Epidermal melanocyte (primary cell): ENCODE measurements around the gene TMEM163.
"Not testable (repeated sequence)": the region's sequence is repeated elsewhere in the genome, so short reads cannot be mapped to it uniquely, and the experiment has no call there.

ENCODE experiments used
- DNase-seq: peaks from one replicate; pipeline ENCODE4 v3.0.0; 2011; ENCODE audit warnings: low spot score; ENCODE audit not compliant: insufficient read length

The TMEM163 gene

GRCh38 chr2:134536296-134536695 lies 182.5 kb downstream of the TMEM163 start:
- DNase-seq = no peak

GRCh38 chr2:134532537-134532936 lies 186.3 kb downstream of the TMEM163 start:
- DNase-seq = no peak

DNA sequence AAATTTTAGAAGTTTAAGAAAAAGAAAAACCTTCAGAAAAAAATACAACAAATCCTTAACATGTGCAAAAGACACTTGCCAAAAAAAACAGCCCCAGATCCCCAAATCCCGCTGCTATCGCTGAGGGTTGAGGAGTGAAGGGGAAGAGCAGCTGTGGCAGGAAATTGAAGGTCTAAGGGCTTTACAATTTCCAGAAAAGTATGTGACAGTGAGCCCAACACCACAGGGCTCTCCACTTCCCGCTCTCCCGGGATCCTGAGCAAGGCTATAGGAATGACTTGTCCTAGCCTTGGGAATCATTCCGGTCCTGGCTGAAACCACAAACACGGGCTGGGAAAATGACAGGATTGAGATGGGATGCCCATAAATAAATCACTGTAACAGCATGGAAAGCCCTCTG lies 191.4 kb downstream of the TMEM163 start:
- no peak for DNase-seq

- DNase-seq = no peak
These were observed 196.0 kb downstream of the TMEM163 start for GRCh38 chr2:134522496-134523455.

DNA sequence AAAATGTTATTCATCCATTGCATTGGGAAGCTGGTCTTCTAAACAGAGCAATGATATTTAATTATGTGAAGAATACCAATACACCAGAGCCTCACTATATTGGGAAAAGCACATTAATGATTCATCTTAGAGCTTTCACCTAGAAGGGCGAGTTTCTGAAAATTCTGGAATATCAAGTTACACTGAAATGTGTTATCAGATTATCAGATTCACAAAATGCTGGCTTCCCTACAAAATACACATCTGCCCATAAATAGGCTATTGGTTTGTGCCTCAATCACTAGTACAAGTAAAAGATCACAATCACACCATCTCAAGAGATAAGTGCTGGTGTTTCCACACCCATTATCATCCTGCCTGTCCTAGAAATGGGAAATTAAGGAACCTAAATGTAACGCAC lies 200.7 kb downstream of the TMEM163 start:
- DNase-seq = no peak

- DNase-seq = no peak
These were observed 203.7 kb downstream of the TMEM163 start for GRCh38 chr2:134515137-134515536.

GRCh38 chr2:134513465-134513804 lies 205.4 kb downstream of the TMEM163 start:
- DNase-seq = no peak

DNA sequence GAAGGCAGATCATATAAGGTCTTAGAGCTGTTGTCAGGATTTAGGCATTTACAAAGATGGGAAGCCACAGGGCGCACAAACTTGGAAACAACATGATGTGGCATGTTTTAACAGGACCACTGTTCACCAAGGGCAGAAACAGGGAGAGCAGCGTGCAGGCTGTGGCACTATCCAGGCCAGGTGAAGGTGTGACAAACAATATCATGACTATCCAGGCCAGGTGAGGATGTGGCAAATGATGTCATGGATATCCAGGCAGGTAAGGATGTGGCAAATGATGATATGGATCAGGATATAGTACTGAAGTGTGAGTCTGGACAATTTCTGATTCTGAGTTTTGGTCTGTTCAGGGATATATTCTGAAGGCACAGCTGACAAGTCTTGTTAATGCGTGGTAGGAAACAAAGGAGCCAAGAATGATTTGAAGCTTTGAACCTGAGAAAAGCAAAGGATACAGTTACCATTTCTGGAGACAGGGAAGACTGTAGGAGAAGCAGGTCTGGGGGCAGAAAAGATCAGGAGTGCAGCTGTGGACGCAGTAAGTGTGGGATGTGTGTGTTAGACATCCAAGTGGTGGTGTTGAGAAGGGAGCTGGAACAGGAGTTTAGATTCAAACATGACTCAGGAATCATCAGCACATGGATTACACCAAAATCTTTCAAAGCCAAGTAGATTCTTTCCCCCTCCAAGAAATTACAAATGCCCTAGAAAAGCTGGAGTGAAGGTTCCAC lies 205.9 kb downstream of the TMEM163 start:
- DNase-seq = no peak

DNA sequence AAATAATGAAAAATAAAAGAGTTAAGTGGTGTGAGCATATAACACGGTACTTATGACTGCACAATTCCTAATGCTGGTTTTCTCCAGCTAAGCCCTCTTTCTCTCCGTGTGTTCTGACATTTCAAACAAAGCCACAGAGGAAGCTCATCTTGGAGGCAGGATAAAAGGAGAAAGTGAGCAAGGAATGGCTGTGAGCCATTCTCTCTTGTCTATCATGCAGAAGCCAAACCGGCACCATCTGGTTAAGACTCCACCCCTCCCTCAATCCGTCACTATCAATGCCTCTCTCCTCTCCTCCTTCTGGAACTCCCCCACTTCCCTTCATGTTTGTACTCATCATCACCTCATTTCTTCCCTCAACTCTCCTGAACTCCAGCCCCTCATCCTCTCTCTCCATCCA lies 210.4 kb downstream of the TMEM163 start:
- DNase-seq = no peak

DNA sequence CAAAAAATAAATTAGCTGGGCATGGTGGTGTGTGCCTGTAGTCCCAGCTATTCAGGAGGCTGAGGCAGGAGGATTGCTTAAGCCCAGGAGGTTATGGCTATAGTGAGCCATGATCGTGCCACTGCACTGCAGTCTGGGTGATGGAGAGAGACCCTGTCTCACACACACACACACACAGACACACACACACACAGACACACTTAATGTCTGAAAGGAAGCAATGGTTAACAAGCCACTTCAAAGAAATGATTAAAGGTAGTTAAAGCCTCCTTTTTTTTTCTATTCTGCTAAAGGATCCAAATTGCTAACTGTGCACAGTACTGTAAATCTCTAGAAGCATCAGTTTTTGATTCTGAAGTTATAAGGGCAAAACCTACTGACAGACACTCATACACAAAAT lies 211.1 kb downstream of the TMEM163 start:
- DNase-seq = no peak

DNA sequence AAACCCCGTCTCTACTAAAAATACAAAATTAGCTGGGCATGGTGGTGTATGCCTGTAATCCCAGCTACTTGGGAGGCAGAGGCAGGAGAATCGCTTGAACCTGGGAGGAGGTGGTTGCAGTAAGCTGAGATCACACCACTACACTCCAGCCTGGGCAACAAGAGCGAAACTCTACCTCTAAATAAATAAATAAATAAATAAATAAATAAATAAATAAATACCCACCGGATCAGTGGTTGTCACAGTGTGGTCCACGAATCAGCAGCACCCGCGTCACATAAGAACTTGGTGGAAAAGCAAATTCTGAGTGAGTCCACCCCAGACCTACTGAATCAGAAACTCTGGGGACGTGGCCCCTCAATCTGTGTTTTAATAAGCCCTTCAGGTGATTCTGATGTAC lies 211.6 kb downstream of the TMEM163 start:
- DNase-seq = not testable (repeated sequence)

GRCh38 chr2:134505446-134505845 lies 213.4 kb downstream of the TMEM163 start:
- no peak for DNase-seq

- DNase-seq = no peak
These were observed 214.0 kb downstream of the TMEM163 start for GRCh38 chr2:134504586-134505336.

- no peak for DNase-seq
These were observed 216.7 kb downstream of the TMEM163 start for GRCh38 chr2:134502104-134502503.

GRCh38 chr2:134501476-134502091 lies 217.2 kb downstream of the TMEM163 start:
- no peak for DNase-seq

DNA sequence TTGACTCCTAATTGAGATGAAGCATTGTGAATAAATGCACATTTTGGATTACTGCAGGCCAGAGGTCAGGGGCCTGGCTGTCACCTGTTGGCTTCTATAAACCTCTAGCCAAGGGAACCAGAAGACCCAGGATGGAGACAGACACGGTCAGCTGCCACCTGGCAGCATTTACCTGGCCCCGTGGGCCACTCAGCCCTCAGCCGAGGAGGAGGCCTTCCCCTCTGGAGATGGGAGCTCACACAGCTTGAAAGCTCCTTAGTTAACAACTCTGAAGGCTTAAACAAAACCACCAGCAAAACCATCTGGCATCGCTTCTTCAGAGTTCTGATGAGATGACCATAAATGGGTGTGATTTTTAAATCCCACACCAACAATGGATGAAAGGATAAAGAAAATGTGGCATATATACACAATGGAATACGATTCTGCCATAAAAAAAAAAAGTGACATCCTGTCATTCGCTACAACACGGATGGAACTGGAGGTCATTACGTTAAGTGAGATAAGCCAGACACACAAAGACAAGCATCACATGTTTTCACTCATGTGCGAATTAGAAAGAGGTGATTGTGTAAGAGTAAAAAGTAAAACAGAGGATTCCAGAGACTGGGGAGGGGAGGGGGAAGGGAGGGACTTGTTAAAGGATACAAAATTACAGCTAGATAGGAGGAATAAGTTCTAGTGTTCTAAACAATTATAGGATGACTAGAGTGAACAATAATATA lies 218.4 kb downstream of the TMEM163 start:
- no peak for DNase-seq

DNA sequence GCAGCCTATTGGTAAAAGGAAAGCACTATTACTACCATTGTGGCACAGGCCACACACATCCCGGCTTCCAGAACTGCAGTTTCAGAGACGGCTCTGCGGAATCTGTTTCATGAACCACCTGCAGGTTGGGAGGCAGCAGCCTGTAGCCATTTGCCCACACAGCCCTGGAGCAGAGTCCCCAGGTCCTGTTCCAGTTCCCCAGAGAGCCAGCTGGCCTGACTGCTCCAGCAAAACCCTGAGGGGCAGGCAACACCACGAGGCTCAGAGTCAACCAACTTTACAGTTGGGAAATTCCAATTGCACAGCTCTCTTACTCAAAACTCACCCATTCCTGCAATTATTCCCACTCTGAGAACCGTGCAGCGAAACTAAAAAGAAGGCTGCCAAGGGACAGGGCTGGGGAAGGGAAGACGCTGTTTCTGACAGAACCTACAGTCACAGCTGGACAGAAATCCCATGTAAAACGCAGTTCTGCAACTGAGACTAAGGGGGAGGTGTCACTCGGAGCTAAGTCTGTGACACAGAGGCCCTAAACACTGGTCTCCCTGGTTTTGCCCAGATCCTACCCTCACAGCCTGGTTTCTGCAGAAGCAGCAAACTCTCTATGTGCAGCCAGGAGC lies 219.4 kb downstream of the TMEM163 start:
- no peak for DNase-seq

DNA sequence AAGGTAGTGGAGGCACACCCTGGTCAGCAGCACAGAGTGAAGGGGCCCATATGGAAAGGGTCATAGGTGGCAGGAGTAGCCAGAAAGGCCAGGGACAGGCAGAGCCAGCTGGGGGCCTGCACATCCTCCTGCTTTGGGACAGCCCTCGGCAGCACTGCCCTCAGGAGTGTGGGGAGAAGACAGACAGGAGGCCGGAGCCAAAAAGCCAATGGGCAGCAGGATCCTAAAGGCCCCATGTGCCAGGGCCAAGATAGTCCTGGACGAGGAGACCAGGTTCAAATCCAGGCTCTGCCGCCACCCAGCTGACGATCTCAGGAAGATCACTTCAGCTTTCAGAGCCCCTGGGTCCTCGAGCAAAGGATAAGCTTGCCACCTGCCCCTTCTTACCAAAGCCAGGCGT lies 220.1 kb downstream of the TMEM163 start:
- DNase-seq = no peak

DNA sequence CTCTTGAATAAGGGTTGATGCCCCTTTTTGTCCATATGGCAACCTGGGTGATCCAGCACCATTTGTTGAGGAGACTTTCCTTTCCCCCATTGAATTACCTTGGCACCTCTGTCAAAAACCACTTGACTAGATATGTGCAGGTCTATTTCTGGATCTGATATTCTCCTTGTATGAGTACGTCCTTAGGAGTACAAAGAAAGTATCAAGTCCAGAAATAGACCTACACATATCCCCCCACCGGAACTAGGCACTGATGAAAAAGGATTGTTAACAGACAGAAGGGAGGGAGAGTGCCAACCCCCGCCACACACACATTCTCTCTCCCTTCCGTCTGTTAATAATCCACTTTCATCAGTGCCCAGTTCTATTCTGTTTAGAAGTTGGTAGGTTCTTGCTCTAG lies 225.0 kb downstream of the TMEM163 start:
- DNase-seq = no peak

GRCh38 chr2:134491771-134492441 lies 226.9 kb downstream of the TMEM163 start:
- DNase-seq = no peak
